ENCODE measurements around the gene FBXO45. TPM values are rescaled to one million over a fixed set of nuclear protein-coding genes. Genes with fewer than 3 reads are reported as not detected.
"Not testable (repeated sequence)": the region's sequence is repeated elsewhere in the genome, so short reads cannot be mapped to it uniquely, and the experiment has no call there.

FBXO45 gene
- total RNA-seq, 1 donor from 2014 or later, result 23.0 TPM

DNA sequence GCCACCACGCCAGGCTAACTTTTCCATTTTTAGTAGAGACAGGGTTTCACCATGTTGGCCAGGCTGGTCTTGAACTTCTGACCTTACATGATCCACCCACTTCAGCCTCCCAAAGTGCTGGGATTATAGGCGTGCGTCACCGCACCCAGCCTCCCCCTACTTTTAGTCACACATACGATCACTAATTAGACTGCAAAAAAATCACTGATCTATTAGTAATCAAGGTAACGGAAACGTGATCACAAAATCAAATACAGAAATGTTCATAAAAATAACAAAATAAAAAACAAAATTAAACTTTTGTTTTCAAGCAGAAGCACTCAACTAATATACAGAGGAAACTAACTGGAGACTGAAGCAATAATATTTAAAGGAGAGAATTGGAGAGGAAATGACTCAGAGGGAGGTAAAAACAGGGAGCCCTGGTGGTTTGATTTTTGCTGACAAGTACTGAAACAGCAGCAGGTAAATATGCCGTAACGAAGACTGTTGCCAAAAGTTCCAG, 4.7 kb upstream of the FBXO45 start:
- Mint-ChIP-seq H3K4me1 (ENCODE audit: low read depth) (peaks cover 48% of the 10 kb centered on the region), H3K27ac (peak overlapping the region; percentile 66), H3K4me3 (ENCODE audit: low read depth) (peak overlapping the region; percentile 37), H3K36me3 (ENCODE audit: low read depth) (peaks cover 43% of the 10 kb centered on the region), H3K27me3 (ENCODE audit: low read depth) (no peaks in the 10 kb centered on the region), H3K9me3 (no peaks in the 10 kb centered on the region)
- no peak for DNase-seq (ENCODE audit: low spot score)
- intact Hi-C loops (cut with micrococcal nuclease), result no loop called here

DNA sequence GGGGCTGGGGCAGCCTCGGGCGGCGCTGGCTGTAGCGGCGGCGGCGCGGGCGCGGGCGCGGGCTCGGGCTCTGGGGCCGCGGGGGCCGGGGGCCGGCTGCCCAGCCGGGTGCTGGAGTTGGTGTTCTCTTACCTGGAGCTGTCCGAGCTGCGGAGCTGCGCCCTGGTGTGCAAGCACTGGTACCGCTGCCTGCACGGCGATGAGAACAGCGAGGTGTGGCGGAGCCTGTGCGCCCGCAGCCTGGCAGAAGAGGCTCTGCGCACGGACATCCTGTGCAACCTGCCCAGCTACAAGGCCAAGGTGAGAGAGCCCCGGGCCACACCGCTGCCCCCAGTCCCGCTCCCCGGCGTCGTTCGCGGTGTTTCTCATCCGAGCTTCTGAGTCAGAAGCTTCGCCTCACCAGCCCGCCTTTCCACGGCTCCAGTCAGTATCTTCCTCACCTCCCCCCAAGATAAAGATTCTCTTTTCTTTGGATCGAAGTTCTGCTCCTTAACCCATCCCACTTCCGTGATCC, 600 bp downstream of the FBXO45 start:
- Mint-ChIP-seq H3K9me3 (no peaks in the 10 kb centered on the region), H3K36me3 (ENCODE audit: low read depth) (peaks cover 20% of the 10 kb centered on the region), H3K4me1 (ENCODE audit: low read depth) (peaks cover 31% of the 10 kb centered on the region), H3K4me3 (ENCODE audit: low read depth) (peak overlapping the region; percentile 93), H3K27me3 (ENCODE audit: low read depth) (no peaks in the 10 kb centered on the region), H3K27ac (peak overlapping the region; percentile 85)
- intact Hi-C loops (cut with micrococcal nuclease), result loop anchor here (2.0 to 5.0 kb wide), 2 partner anchors 38 to 40 kb away; no protein-coding TSS in a partner anchor
- peak; percentile 51 for DNase-seq (ENCODE audit: low spot score)

DNA sequence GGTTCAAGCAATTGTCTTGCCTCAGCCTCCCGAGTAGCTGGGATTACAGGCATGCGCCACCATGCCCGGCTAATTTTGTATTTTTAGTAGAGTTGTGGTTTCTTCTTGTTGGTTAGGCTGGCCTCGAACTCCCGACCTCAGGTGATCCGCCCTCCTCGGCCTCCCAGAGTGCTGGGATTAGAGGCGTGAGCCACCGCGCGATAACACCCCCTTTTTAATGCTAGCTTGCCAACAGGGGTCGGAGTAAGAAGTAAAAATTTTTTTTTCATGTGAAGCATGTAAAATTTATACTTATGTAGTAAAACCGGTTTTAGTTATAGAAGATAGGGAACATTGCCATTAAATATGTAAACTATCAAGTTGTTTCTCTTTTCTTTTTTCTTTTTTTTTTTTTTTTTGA, 1.9 kb downstream of the FBXO45 start:
- intact Hi-C loops (cut with micrococcal nuclease); H3K9me3 Mint-ChIP-seq; DNase-seq (ENCODE audit: low spot score); H3K27me3 Mint-ChIP-seq (ENCODE audit: low read depth); H3K27ac Mint-ChIP-seq: not testable (repeated sequence)
- Mint-ChIP-seq H3K4me3 (ENCODE audit: low read depth) (peak overlapping the region; percentile 93), H3K36me3 (ENCODE audit: low read depth) (peaks cover 16% of the 10 kb centered on the region), H3K4me1 (ENCODE audit: low read depth) (peaks cover 27% of the 10 kb centered on the region)

DNA sequence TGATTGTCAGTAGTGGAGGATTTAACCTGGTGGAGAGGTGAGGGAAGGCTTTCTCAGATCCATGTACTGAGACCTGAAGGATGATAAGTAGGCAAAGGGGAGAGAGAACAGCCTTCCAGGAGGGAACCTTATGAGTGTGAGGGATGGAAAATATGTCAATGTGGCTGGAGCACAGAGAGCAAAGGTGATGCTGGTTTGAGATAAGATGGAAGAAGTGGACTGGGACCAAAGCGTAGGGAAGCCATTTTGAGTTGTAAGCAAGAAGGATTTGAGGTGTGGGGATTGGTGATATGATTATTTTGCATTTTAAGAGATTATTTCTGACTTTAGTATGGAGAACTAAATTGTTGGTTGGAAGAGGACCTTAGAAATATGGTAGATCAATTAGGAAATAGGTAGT, 3.9 kb downstream of the FBXO45 start:
- no peak for DNase-seq (ENCODE audit: low spot score)
- H3K27me3 Mint-ChIP-seq (ENCODE audit: low read depth), result no peaks in the 10 kb centered on the region
- H3K36me3 Mint-ChIP-seq (ENCODE audit: low read depth), result peaks cover 11% of the 10 kb centered on the region
- peaks cover 27% of the 10 kb centered on the region for H3K4me1 Mint-ChIP-seq (ENCODE audit: low read depth)
- no peak overlapping the region for H3K4me3 Mint-ChIP-seq (ENCODE audit: low read depth)
- intact Hi-C loops (cut with micrococcal nuclease), result no loop called here
- H3K27ac Mint-ChIP-seq, result no peak overlapping the region
- H3K9me3 Mint-ChIP-seq, result no peaks in the 10 kb centered on the region

DNA sequence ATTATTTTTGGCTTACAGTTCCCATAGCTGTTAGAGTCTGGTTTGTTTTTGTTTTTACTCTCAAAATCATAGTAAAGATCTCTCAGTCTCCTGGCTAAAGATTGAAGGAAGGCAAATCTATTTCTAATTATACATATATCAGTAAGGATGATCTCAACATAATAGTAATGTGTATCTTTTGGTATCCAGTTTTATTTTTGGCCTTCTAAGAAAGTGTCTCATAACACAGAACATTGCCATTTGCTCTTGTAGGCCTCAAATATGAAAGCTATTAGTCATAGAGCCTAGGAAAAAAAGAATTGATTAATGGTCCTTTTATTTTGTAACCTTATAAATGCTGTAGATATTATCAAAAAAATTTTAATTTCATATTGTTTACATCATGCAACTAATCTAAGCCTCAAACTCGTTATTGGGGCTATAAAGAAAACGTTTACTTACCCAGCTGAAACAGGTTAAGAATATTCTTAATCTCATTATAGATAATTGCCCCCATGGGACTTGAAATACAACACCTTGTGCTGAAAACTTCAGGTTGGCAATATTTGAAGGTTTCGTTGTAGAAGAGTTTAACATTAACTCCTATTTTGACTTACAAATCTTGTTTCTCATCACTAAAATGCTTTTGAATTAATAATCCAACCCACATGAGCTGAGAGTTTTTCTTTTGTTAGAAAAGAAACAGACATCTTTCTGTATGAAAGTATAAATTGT, 16.7 kb downstream of the FBXO45 start:
- H3K9me3 Mint-ChIP-seq, result no peaks in the 10 kb centered on the region
- H3K27me3 Mint-ChIP-seq (ENCODE audit: low read depth), result no peaks in the 10 kb centered on the region
- DNase-seq (ENCODE audit: low spot score), result no peak
- peaks cover 55% of the 10 kb centered on the region for H3K36me3 Mint-ChIP-seq (ENCODE audit: low read depth)
- H3K4me3 Mint-ChIP-seq (ENCODE audit: low read depth), result no peak overlapping the region
- H3K27ac Mint-ChIP-seq, result no peak overlapping the region
- intact Hi-C loops (cut with micrococcal nuclease), result no loop called here
- peaks cover 18% of the 10 kb centered on the region for H3K4me1 Mint-ChIP-seq (ENCODE audit: low read depth)

DNA sequence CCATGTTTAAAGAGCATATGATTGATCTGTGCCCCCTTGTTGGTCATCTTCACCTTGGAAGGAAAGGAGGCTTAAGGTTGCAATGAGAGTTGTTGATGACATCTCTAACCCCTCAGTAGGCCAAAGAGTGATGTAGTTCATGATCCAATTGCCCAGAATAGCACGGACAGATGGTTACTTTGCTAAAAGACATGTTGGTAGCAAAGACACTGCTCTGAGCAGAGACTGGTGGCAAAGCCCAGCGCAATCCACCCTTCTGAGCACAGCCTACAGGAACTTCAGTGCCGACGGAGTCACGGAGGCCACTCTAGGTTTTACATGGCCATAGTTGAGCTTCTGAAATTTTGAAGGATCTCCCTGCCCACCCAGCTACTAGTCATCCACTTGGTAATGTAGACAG, 21.8 kb downstream of the FBXO45 start:
- H3K27ac Mint-ChIP-seq, result no peak overlapping the region
- no peaks in the 10 kb centered on the region for H3K9me3 Mint-ChIP-seq
- no peak for DNase-seq (ENCODE audit: low spot score)
- H3K27me3 Mint-ChIP-seq (ENCODE audit: low read depth), result no peaks in the 10 kb centered on the region
- no peaks in the 10 kb centered on the region for H3K4me1 Mint-ChIP-seq (ENCODE audit: low read depth)
- peaks cover 16% of the 10 kb centered on the region for H3K36me3 Mint-ChIP-seq (ENCODE audit: low read depth)
- H3K4me3 Mint-ChIP-seq (ENCODE audit: low read depth), result no peak overlapping the region
- intact Hi-C loops (cut with micrococcal nuclease), result no loop called here

DNA sequence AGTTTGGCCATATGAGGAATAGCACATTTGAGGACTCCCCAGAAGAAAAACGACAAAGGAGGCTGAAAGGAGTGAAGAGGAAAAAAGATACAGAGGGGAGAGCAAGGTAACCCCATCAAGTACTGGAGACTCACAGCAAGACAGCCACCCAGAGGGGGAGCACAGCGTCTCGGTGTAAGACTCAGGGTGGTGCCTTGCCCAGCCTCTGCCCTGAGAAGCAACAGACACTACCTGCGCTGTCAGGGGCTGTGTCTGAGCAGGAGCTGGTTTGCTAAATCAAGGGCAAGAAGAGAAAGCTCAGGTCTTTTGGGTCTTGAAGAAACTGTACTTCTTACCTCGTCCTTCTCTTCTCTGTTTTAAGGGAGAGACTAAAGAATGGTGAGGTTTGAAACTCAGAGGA, 27.9 kb downstream of the FBXO45 start:
- DNase-seq (ENCODE audit: low spot score), result no peak
- peaks cover 16% of the 10 kb centered on the region for H3K4me1 Mint-ChIP-seq (ENCODE audit: low read depth)
- H3K4me3 Mint-ChIP-seq (ENCODE audit: low read depth), result no peak overlapping the region
- H3K27me3 Mint-ChIP-seq (ENCODE audit: low read depth), result peaks cover 11% of the 10 kb centered on the region
- no peak overlapping the region for H3K27ac Mint-ChIP-seq
- H3K36me3 Mint-ChIP-seq (ENCODE audit: low read depth), result peaks cover 8% of the 10 kb centered on the region
- intact Hi-C loops (cut with micrococcal nuclease), result no loop called here
- H3K9me3 Mint-ChIP-seq, result no peaks in the 10 kb centered on the region

DNA sequence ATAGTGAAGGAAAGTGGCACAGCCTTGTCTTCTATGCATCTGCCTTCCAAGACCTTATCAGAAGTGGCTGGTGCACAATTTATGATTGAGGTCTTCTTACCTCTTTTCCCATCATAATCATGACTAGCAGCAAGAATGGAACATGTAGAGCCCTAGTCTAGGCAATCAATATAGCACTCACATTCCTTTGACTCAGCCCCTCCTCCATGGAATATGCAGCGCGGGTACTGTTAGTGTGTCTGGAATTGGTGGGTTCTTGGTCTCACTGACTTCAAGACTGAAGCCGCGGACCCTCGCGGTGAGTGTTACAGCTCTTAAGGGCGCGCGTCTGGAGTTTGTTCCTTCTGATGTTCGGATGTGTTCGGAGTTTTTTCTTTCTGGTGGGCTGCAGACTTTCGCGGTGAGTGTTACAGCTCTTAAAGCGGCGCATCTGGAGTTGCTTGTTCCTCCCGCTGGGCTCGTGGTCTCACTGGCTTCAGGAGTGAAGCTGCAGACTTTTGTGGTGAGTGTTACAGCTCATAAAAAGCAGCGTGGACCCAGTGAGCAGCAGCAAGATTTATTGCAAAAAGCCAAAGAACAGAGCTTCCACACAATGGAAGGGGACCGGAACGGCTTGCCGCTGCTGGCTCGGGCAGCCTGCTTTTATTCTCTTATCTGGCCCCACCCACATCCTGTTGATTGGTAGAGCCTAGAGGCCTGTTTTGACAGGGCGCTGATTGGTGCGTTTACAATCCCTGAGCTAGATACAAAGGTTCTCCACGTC, 29.7 kb downstream of the FBXO45 start:
- peak; percentile 54 for DNase-seq (ENCODE audit: low spot score)
- intact Hi-C loops (cut with micrococcal nuclease); H3K36me3 Mint-ChIP-seq (ENCODE audit: low read depth); H3K9me3 Mint-ChIP-seq: not testable (repeated sequence)
- H3K4me3 Mint-ChIP-seq (ENCODE audit: low read depth), result peak overlapping the region; percentile 82
- H3K27ac Mint-ChIP-seq, result peak overlapping the region; percentile 19
- peaks cover 18% of the 10 kb centered on the region for H3K4me1 Mint-ChIP-seq (ENCODE audit: low read depth)
- H3K27me3 Mint-ChIP-seq (ENCODE audit: low read depth), result peaks cover 11% of the 10 kb centered on the region

DNA sequence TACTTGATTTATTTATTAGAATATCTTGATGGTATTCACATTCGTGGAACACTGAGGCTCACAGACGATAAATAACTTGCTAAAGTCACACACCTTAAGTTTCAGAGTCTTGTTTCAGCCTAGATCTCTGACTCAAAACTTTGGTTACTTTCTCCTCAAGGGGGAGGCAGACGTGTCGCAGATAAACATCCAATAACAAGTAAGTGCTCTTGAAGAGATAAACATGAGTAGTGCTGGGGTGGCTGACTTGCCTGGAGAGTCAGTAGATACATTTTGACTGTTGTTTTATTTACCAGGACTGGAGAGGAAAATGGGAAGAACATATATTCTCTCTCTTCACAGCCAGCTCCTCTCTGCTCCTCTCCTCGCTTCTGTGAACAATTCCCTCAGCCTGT, 31.3 kb downstream of the FBXO45 start:
- Mint-ChIP-seq H3K4me3 (ENCODE audit: low read depth) (no peak overlapping the region), H3K4me1 (ENCODE audit: low read depth) (peaks cover 21% of the 10 kb centered on the region), H3K9me3 (no peaks in the 10 kb centered on the region), H3K27me3 (ENCODE audit: low read depth) (peaks cover 11% of the 10 kb centered on the region), H3K36me3 (ENCODE audit: low read depth) (peaks cover 8% of the 10 kb centered on the region), H3K27ac (no peak overlapping the region)
- DNase-seq (ENCODE audit: low spot score), result no peak
- intact Hi-C loops (cut with micrococcal nuclease), result no loop called here

DNA sequence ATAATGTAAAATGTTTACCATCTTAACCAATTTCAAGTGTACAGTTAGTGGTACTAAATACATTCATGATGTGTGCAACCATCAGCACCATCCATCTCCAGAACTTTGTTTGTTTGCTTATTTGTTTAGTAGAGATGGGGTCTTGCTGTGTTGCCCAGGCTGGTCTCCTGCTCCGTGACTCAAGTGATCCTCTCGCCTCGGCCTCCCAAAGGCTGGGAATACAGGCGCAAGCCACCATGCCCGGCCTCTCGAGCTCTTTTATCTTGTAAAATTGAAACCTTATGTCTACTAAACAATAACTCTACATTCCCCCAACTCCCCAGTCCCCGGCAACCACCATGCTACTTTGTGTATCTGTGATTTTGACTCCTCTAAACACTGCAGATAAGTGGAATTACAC, 31.9 kb downstream of the FBXO45 start:
- intact Hi-C loops (cut with micrococcal nuclease), result no loop called here
- no peaks in the 10 kb centered on the region for H3K9me3 Mint-ChIP-seq
- DNase-seq (ENCODE audit: low spot score), result no peak

DNA sequence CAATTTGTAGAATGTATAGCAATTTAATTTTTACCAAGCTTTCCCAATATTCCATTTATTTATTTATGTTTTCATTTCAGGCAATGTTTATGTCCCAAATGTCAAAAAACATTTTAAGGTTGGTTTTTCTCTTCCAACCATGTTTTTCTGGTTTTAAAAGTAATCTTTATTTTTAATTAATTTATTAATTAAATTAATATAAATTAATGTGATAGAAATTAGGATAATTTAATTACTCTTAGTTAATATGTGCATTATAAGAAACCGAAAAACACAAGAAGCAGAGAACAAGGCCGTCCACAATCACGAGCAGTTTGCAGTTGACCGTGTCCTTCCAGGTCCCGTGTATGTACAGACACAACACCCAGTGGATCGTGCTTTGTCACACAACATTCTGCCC, 34.2 kb downstream of the FBXO45 start:
- H3K27ac Mint-ChIP-seq, result no peak overlapping the region
- H3K27me3 Mint-ChIP-seq (ENCODE audit: low read depth), result peaks cover 6% of the 10 kb centered on the region
- no peak overlapping the region for H3K4me3 Mint-ChIP-seq (ENCODE audit: low read depth)
- H3K4me1 Mint-ChIP-seq (ENCODE audit: low read depth), result peaks cover 18% of the 10 kb centered on the region
- DNase-seq (ENCODE audit: low spot score), result no peak
- intact Hi-C loops (cut with micrococcal nuclease), result no loop called here
- peaks cover 8% of the 10 kb centered on the region for H3K36me3 Mint-ChIP-seq (ENCODE audit: low read depth)
- no peaks in the 10 kb centered on the region for H3K9me3 Mint-ChIP-seq

More for the DNA sequence above, 31.9 kb downstream of the FBXO45 start:
- Mint-ChIP-seq H3K36me3 (ENCODE audit: low read depth) (peaks cover 8% of the 10 kb centered on the region), H3K27me3 (ENCODE audit: low read depth) (peaks cover 11% of the 10 kb centered on the region), H3K4me3 (ENCODE audit: low read depth) (no peak overlapping the region), H3K4me1 (ENCODE audit: low read depth) (peaks cover 22% of the 10 kb centered on the region), H3K27ac (no peak overlapping the region)

DNA sequence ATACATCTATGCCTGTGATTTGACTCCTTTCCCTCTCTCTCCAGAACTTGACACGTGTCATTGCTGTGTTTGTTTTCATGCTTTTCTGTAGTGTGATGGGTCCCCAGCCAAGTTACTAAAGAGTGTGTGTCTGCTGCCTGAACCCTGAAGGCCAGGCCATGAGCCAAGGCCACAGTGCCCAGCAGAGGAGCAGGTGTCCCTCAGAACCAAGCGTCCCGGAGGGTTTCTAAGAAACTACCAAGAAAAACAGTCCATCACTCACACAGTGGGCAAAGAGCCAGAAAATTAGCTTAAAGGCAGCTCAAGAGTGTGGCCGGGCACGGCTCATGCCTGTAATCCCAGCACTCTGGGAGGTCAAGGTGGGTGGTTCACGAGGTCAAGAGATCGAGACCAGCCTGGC, 35.2 kb downstream of the FBXO45 start:
- no peak overlapping the region for H3K4me3 Mint-ChIP-seq (ENCODE audit: low read depth)
- no peaks in the 10 kb centered on the region for H3K9me3 Mint-ChIP-seq
- no peaks in the 10 kb centered on the region for H3K36me3 Mint-ChIP-seq (ENCODE audit: low read depth)
- peaks cover 8% of the 10 kb centered on the region for H3K4me1 Mint-ChIP-seq (ENCODE audit: low read depth)
- no peaks in the 10 kb centered on the region for H3K27me3 Mint-ChIP-seq (ENCODE audit: low read depth)
- no peak overlapping the region for H3K27ac Mint-ChIP-seq
- no peak for DNase-seq (ENCODE audit: low spot score)
- intact Hi-C loops (cut with micrococcal nuclease), result no loop called here

DNA sequence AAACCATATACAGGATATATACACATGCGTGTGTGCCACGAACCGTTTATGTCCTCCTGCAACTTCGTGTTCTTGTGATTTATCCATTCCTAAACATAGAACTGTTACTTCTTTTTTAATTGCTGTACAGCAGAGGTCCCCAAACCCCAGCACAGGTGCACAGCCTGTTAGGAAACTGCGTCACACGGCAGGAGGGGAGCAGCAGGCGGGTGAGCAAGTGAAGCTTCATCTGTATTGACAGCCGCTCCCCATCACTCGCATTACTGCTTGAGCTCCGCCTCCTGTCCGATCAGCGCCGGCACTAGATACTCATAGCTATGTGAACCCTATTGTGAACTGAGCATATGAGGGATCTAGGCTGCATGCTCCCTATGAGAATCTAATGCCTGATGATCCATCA, 36.1 kb downstream of the FBXO45 start:
- H3K4me1 Mint-ChIP-seq (ENCODE audit: low read depth), result peaks cover 13% of the 10 kb centered on the region

More for the DNA sequence above, 36.1 kb downstream of the FBXO45 start:
- Mint-ChIP-seq H3K27ac (no peak overlapping the region), H3K36me3 (ENCODE audit: low read depth) (no peaks in the 10 kb centered on the region), H3K9me3 (no peaks in the 10 kb centered on the region), H3K4me3 (ENCODE audit: low read depth) (no peak overlapping the region), H3K27me3 (ENCODE audit: low read depth) (no peaks in the 10 kb centered on the region)
- peak; percentile 57 for DNase-seq (ENCODE audit: low spot score)
- intact Hi-C loops (cut with micrococcal nuclease), result no loop called here

All from activated T-helper 2 cell treated with anti-CD3 and anti-CD28 coated beads, Interferon-gamma antibody, Interleukin-2, Interleukin-4, amounts not matched to agents 10 μg/mL and 5 μg/mL and 100 μg/mL, durations not matched to agents 14 hours and 24 hours and 36 hours (primary cell).